DMS114 treated with DMSO at 0.1 percent for 48 hours (cell line): ENCODE results near the gene C5AR1.
"Not testable (repeated sequence)": the region's sequence is repeated elsewhere in the genome, so short reads cannot be mapped to it uniquely, and the experiment has no call there.

Experiments used
- DNase-seq: peaks from one replicate; lab custom pipeline; 2025; ENCODE audit not compliant: unreplicated experiment; lab: John Stamatoyannopoulos, UW

Gene C5AR1

GRCh38 chr19:47363758-47364531 lies 54.3 kb downstream of the C5AR1 start:
- no peak for DNase-seq

GRCh38 chr19:47365455-47365854 lies 55.8 kb downstream of the C5AR1 start:
- DNase-seq: not testable (repeated sequence)

GRCh38 chr19:47370045-47370611 lies 60.5 kb downstream of the C5AR1 start:
- DNase-seq: no peak

GRCh38 chr19:47371261-47371660 lies 61.6 kb downstream of the C5AR1 start:
- no peak for DNase-seq
